Liver (tissue), 9 donors: Measurements from ENCODE around the gene TMEM19. TPM values are rescaled to one million over a fixed set of nuclear protein-coding genes. Genes with fewer than 3 reads are reported as not detected.

Experiments
- DNase-seq: peaks from one replicate; pipeline ENCODE4 v3.0.0-alpha.2; 2017; ENCODE audit warnings: low spot score
- H3K27ac ChIP-seq, 2 donors: one replicate each; pipeline ENCODE4 v1.7.0; 2013; ENCODE audit warnings: inconsistent platforms in 2 of 2, low read length in 2 of 2, control low read depth in 1 of 2, low read depth in 1 of 2, mild to moderate bottlenecking in 1 of 2
- H3K27me3 ChIP-seq, 4 donors: one replicate each; pipeline versions ENCODE4 v1.6.1 to v1.7.0; 2013; ENCODE audit warnings: low read length in 3 of 4, inconsistent platforms in 1 of 4, mild to moderate bottlenecking in 1 of 4, moderate library complexity in 1 of 4; ENCODE audit not compliant: control insufficient read depth in 4 of 4, insufficient read depth in 4 of 4
- H3K36me3 ChIP-seq, 4 donors: one replicate each; pipeline versions ENCODE4 v1.6.1 to v1.7.0; 2013; ENCODE audit warnings: low read length in 3 of 4, mild to moderate bottlenecking in 3 of 4, low read depth in 1 of 4, moderate library complexity in 1 of 4; ENCODE audit not compliant: control insufficient read depth in 4 of 4, insufficient read depth in 3 of 4
- H3K4me1 ChIP-seq, 4 donors: one replicate each; pipeline versions ENCODE4 v1.6.1 to v1.7.0; 2013; ENCODE audit warnings: low read length in 3 of 4, mild to moderate bottlenecking in 3 of 4, moderate library complexity in 1 of 4; ENCODE audit not compliant: control insufficient read depth in 4 of 4, insufficient read depth in 4 of 4
- H3K4me3 ChIP-seq, 3 donors: one replicate each; pipeline versions ENCODE4 v1.6.1 to v1.7.0; 2013; ENCODE audit warnings: low read length in 3 of 3, control low read depth in 1 of 3, low read depth in 1 of 3, mild to moderate bottlenecking in 1 of 3
- H3K9ac ChIP-seq, 2 donors: one replicate each; pipeline ENCODE4 v1.7.0; 2013; ENCODE audit warnings: low read length in 2 of 2, mild to moderate bottlenecking in 2 of 2, moderate library complexity in 2 of 2, control low read depth in 1 of 2, low read depth in 1 of 2
- H3K9me3 ChIP-seq, 4 donors: one replicate each; pipeline versions ENCODE4 v1.6.1 to v1.7.0; 2013; ENCODE audit warnings: low read length in 3 of 4; ENCODE audit not compliant: control insufficient read depth in 4 of 4
- EGR1 ChIP-seq, 2 donors: IDR thresholded peaks; 2 replicates each; pipeline ENCODE4 v1.6.1; 2016 to 2018; ENCODE audit warnings: antibody characterized with exemption in 2 of 2, low read depth in 2 of 2
- FOXA1 ChIP-seq: IDR thresholded peaks from 2 replicates; pipeline ENCODE4 v1.6.1; 2016; ENCODE audit warnings: antibody characterized with exemption
- FOXA2 ChIP-seq: IDR thresholded peaks from 2 replicates; pipeline ENCODE4 v1.6.1; 2016; ENCODE audit warnings: antibody characterized with exemption
- GABPA ChIP-seq, 2 donors: IDR thresholded peaks in 1 of 2; conservative IDR thresholded peaks in 1 of 2; 2 replicates each; pipeline ENCODE4 v1.6.1; 2016; ENCODE audit warnings: antibody characterized with exemption in 2 of 2, mild to moderate bottlenecking in 1 of 2, moderate library complexity in 1 of 2
- HNF4A ChIP-seq, 2 donors: conservative IDR thresholded peaks; 2 replicates each; pipeline ENCODE4 v1.6.1; 2016; ENCODE audit warnings: antibody characterized with exemption in 2 of 2, mild to moderate bottlenecking in 2 of 2
- HNF4G ChIP-seq: IDR thresholded peaks from 2 replicates; pipeline ENCODE4 v1.6.1; 2016; ENCODE audit warnings: antibody characterized with exemption
- JUND ChIP-seq, 2 donors: IDR thresholded peaks; 2 replicates each; pipeline ENCODE4 v1.6.1; 2016; ENCODE audit warnings: antibody characterized with exemption in 2 of 2
- NR2F2 ChIP-seq: IDR thresholded peaks from 2 replicates; pipeline ENCODE4 v1.6.1; 2016; ENCODE audit warnings: antibody characterized with exemption
- RAD21 ChIP-seq, 2 donors: IDR thresholded peaks; 2 replicates each; pipeline ENCODE4 v1.6.1; 2016; ENCODE audit warnings: antibody characterized with exemption in 2 of 2, mild to moderate bottlenecking in 2 of 2
- RXRA ChIP-seq, 2 donors: IDR thresholded peaks; 2 replicates each; pipeline ENCODE4 v1.6.1; 2017 to 2018; ENCODE audit warnings: antibody characterized with exemption in 2 of 2, mild to moderate bottlenecking in 1 of 2
- SP1 ChIP-seq: IDR thresholded peaks from 2 replicates; pipeline ENCODE4 v1.6.1; 2018; ENCODE audit warnings: antibody characterized with exemption, mild to moderate bottlenecking
- TAF1 ChIP-seq: conservative IDR thresholded peaks from 2 replicates; pipeline ENCODE4 v1.6.1; 2016; ENCODE audit warnings: antibody characterized with exemption, mild to moderate bottlenecking
- YY1 ChIP-seq: IDR thresholded peaks from 2 replicates; pipeline ENCODE4 v1.6.1; 2016; ENCODE audit warnings: antibody characterized with exemption, mild to moderate bottlenecking
- WGBS: extraction: QIAGEN DNeasy Blood & Tissue Kit; methylation state at CpG from one replicate; pipeline ENCODE4 v1.1.7; 2013; 5-methylcytosine and 5-hydroxymethylcytosine counted together
- polyA plus RNA-seq, 2 donors: library from polyadenylated mRNA; stranded (reverse) in 1 of 2; unstranded in 1 of 2; fragments of 200-250 nt in 1 of 2; fragments of >200 nt in 1 of 2; fragmentation: Nextera tagmentation in 1 of 2; extraction: Ambion mirVana in 1 of 2; gene quantifications; one replicate each; pipeline versions ENCODE4 v1.2.1 to v1.2.3, GENCODE V29; 2013 to 2015
- total RNA-seq, 2 donors: library from RNA; depleted of rRNA; stranded (reverse); fragments of >200 nt; gene quantifications; one replicate each; pipeline ENCODE4 v1.2.3, GENCODE V29; 2014
- TF ChIP-seq, protein P1 (sequence below): IDR thresholded peaks from 2 replicates; pipeline ENCODE4 v1.6.1; 2016; ENCODE audit warnings: antibody characterized with exemption
- TF ChIP-seq, protein P2 (sequence below): IDR thresholded peaks from 2 replicates; pipeline ENCODE4 v1.6.1; 2016; ENCODE audit warnings: antibody characterized with exemption, mild to moderate bottlenecking
- TF ChIP-seq, protein P3 (sequence below): IDR thresholded peaks from 2 replicates; pipeline ENCODE4 v1.6.1; 2016; ENCODE audit warnings: antibody characterized with exemption
- TF ChIP-seq, protein P4 (sequence below): fragments of 150-350 bp; IDR thresholded peaks from 2 replicates; pipeline ENCODE4 v1.5.1; 2017; ENCODE audit warnings: improper control_type of control experiment, low read depth, low read length; ENCODE audit not compliant: missing input control
- TF ChIP-seq, protein P5 (sequence below): IDR thresholded peaks from 2 replicates; pipeline ENCODE4 v1.6.1; 2016; ENCODE audit warnings: antibody characterized with exemption
- donor health status: healthy.
- donor health status: healthy.
- donor health status: healthy.
- donor health status: healthy.
- donor health status: healthy.

TMEM19 gene
- total and polyA plus RNA-seq, 4 donors: 9.5 to 30.0 (median 11.4) TPM

DNA sequence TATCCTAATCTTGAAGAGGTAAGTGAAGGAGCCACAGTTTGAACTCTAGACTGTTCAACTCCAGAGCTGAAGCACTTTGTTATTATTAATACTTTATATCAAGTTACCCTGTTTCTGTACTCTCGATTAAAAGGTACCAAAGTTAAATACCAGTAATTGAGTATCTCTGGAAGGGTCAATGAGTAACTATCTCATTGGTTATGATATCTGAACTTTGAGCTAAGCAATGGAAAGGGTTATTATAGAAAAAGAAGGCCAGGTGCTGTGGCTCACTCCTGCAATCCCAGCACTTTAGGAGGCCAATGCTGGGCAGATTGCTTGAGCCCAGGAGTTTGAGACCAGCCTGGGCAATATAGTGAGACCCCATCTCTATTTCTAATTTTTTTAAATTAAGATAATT lies 9.9 kb downstream of the TMEM19 start:
- DNase-seq: no peak
- 28% methylated on average over 1 of the region's 1 CpG for WGBS
- Histone ChIP-seq H3K4me3 (no peak overlapping the region), H3K9me3 (no peaks in the 10 kb centered on the region), H3K27me3 (no peaks in the 10 kb centered on the region), H3K9ac (no peak overlapping the region), H3K36me3 (peaks cover 4 to 13% (median 12%) of the 10 kb centered on the region in 4 donors), H3K27ac (no peak overlapping the region), H3K4me1 (peaks cover 2 to 20% (median 11%) of the 10 kb centered on the region in 4 donors)
- TF ChIP-seq JUND (IDR thresholded peaks at IDR 0.05) (no peak), HNF4A (conservative IDR thresholded peaks at IDR 0.05) (peak; percentile 33 to 86), NR2F2 (no peak), FOXA1 (no peak), TAF1 (no peak), HNF4G (peak; percentile 30), FOXA2 (no peak), GABPA (IDR thresholded peaks at IDR 0.05 in 1 of 2, conservative IDR thresholded peaks at IDR 0.05 in 1 of 2) (no peak), RAD21 (IDR thresholded peaks at IDR 0.05) (no peak), SP1 (peak; percentile 63), EGR1 (IDR thresholded peaks at IDR 0.05; ENCODE audit: low read depth in 2 of 2) (no peak), RXRA (IDR thresholded peaks at IDR 0.05) (peak in 1 of 2 donors; percentile 26), YY1 (no peak)
- TF ChIP-seq, protein P1, sequence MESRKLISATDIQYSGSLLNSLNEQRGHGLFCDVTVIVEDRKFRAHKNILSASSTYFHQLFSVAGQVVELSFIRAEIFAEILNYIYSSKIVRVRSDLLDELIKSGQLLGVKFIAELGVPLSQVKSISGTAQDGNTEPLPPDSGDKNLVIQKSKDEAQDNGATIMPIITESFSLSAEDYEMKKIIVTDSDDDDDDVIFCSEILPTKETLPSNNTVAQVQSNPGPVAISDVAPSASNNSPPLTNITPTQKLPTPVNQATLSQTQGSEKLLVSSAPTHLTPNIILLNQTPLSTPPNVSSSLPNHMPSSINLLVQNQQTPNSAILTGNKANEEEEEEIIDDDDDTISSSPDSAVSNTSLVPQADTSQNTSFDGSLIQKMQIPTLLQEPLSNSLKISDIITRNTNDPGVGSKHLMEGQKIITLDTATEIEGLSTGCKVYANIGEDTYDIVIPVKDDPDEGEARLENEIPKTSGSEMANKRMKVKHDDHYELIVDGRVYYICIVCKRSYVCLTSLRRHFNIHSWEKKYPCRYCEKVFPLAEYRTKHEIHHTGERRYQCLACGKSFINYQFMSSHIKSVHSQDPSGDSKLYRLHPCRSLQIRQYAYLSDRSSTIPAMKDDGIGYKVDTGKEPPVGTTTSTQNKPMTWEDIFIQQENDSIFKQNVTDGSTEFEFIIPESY: no peak
- TF ChIP-seq, protein P2, sequence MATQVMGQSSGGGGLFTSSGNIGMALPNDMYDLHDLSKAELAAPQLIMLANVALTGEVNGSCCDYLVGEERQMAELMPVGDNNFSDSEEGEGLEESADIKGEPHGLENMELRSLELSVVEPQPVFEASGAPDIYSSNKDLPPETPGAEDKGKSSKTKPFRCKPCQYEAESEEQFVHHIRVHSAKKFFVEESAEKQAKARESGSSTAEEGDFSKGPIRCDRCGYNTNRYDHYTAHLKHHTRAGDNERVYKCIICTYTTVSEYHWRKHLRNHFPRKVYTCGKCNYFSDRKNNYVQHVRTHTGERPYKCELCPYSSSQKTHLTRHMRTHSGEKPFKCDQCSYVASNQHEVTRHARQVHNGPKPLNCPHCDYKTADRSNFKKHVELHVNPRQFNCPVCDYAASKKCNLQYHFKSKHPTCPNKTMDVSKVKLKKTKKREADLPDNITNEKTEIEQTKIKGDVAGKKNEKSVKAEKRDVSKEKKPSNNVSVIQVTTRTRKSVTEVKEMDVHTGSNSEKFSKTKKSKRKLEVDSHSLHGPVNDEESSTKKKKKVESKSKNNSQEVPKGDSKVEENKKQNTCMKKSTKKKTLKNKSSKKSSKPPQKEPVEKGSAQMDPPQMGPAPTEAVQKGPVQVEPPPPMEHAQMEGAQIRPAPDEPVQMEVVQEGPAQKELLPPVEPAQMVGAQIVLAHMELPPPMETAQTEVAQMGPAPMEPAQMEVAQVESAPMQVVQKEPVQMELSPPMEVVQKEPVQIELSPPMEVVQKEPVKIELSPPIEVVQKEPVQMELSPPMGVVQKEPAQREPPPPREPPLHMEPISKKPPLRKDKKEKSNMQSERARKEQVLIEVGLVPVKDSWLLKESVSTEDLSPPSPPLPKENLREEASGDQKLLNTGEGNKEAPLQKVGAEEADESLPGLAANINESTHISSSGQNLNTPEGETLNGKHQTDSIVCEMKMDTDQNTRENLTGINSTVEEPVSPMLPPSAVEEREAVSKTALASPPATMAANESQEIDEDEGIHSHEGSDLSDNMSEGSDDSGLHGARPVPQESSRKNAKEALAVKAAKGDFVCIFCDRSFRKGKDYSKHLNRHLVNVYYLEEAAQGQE: no peak
- TF ChIP-seq, protein P3, sequence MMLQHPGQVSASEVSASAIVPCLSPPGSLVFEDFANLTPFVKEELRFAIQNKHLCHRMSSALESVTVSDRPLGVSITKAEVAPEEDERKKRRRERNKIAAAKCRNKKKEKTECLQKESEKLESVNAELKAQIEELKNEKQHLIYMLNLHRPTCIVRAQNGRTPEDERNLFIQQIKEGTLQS: no peak
- TF ChIP-seq, protein P4, sequence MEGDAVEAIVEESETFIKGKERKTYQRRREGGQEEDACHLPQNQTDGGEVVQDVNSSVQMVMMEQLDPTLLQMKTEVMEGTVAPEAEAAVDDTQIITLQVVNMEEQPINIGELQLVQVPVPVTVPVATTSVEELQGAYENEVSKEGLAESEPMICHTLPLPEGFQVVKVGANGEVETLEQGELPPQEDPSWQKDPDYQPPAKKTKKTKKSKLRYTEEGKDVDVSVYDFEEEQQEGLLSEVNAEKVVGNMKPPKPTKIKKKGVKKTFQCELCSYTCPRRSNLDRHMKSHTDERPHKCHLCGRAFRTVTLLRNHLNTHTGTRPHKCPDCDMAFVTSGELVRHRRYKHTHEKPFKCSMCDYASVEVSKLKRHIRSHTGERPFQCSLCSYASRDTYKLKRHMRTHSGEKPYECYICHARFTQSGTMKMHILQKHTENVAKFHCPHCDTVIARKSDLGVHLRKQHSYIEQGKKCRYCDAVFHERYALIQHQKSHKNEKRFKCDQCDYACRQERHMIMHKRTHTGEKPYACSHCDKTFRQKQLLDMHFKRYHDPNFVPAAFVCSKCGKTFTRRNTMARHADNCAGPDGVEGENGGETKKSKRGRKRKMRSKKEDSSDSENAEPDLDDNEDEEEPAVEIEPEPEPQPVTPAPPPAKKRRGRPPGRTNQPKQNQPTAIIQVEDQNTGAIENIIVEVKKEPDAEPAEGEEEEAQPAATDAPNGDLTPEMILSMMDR: no peak
- TF ChIP-seq, protein P5, sequence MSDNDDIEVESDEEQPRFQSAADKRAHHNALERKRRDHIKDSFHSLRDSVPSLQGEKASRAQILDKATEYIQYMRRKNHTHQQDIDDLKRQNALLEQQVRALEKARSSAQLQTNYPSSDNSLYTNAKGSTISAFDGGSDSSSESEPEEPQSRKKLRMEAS: no peak
